Stimulated activated CD4-positive, alpha-beta T cell treated with anti-CD3 and anti-CD28 coated beads, TNF-alpha, amount 100 ng/mL, for 48 hours (primary cell): Measurements from ENCODE around the gene PRDM8.
"Not testable (repeated sequence)": the region's sequence is repeated elsewhere in the genome, so short reads cannot be mapped to it uniquely, and the experiment has no call there.

Experiments used
- DNase-seq, 3 donors: peaks; one replicate each; pipeline ENCODE4 v3.0.0-alpha.2; 2020; ENCODE audit warnings: low read depth in 3 of 3

PRDM8 gene

GRCh38 chr4:80196922-80197573 is at the start of gene PRDM8:
Gene PRDM8 (plus strand): TSS chr4:80197503. CDS start chr4:80200081, 2,578 bp downstream.
- DNase-seq = no peak

DNA sequence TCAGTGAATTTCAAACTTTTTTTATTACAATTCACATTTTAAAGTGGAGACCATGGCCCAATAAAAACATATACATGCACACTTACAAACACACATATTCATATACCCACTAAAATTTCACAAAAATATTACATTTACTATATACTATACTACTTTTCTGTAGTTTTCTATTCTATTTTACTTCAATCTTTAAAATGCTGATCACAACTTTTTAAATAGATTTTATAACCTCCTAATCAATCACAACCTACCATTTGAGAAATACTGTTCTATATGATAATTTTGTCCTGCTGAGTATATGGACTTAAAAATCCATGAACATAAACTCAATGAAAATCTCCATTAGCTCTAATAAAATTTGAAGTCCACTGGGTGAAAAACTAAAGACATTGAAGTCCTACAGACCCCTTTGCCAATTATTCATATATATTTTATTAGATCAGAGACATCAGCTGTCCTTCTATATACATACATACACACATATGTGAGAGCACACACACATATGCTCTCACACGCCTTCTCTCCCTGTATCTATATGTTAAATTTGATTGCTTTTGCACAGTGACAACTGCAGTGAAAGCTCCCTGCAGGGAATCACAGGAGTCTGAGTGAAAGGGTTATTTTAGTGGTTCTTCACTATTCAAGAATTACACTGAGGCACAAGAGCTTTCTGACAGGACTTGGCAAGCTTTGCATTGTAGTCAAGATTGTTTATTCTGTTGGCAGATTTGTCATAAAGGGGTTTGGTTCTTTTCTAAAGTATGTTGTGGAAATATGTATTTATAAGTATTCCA is 46.7 kb upstream of the PRDM8 start:
- no peak for DNase-seq

- DNase-seq = no peak
Observed at GRCh38 chr4:80151981-80152380, 45.3 kb upstream of the PRDM8 start.

DNA sequence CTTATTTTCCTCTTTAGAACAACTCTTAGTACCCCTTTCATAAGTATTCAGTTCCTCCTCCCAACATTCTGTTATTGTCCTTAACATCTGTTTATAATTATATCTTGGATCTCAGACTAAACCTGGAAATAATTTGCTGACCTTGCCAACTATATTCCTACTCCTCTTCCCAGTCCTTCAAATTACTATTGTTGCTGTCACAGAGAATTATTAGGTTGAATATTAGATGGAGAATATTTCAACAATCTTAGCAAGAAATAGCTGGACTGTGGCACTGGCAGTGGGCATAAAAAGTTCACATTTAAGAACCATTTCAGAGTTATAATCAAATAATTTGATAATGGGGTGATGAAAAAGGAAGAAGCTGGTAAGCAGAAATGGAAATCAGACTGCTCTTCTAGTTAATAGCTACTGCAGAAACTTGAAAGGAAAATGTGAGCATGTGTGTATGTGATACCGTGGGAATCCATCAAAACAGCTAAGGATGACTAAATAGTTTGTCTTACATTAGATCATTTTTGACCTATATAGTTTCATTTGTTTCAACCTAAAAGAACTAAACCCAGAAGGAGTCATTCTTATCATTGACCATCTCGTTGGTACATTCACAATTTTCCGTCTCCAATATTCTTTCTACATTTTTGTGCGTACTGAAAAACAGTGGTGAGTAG is 43.3 kb upstream of the PRDM8 start:
- DNase-seq = no peak

DNA sequence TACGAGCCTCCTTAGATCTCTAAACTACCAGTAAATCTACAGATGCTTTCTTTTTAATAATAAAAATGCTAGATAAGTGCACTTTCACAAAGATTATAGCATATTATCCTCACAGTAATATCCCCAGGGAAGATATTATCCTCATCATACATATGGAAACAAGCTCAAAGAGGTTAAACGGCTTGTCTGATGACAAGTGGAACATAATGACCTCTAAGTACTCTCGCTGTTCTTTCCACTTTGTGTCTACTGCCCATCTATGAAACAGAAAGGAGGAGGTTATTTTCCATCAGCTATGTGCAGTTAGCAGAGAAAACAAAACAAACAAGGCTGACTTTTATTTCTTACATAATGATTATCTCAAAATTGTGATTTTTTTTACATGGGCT is 42.8 kb upstream of the PRDM8 start:
- DNase-seq = no peak

DNA sequence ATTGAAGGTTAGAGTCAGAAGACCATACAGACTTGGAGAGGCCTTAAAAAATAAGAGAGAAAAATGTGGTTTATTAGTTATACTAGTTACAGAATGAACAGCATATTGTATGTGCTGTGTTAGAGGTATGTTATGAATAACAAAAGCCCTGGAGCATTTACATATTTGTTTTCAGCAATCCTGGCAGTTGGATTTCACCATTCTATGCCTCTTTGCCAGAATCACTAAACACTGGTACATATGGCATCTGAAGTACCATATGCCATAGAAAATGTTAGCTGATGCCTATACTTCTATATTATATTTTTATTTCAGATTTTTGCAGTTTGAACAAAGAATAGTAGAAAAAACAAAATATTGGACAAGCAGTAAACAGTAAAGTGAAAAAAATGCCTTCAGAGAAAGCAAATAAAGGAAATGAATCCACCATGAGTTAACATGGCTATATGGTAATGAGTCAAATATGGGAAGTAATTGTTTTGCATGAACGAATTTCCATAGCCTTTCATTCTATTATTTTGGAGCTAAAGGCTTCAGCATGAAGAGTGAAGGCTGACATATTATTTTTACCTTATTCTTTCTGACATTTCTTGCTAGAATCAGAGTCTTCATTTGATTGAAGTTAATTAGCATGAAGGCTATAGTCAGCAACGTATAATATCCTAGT is 41.9 kb upstream of the PRDM8 start:
- no peak for DNase-seq

DNA sequence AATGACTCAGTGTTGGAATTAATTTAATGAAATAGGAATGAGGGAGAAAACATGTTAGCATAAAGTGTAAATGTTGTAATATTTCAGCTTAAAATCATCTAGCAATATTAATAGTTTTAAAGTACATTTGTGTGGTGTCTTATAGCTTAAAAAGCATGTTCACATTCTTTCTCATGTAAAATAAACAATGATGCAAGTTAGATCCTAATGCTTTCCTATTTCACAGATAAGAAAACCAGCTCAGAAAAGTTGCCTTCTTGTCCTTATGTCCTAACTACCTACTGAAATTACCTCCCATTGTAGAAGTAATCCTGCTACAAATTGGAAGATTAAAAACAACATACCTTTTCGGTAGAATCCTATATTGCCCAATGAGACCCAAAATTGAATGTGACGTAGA is 40.9 kb upstream of the PRDM8 start:
- DNase-seq = no peak

GRCh38 chr4:80161413-80162058 is 35.8 kb upstream of the PRDM8 start:
- DNase-seq = no peak

DNA sequence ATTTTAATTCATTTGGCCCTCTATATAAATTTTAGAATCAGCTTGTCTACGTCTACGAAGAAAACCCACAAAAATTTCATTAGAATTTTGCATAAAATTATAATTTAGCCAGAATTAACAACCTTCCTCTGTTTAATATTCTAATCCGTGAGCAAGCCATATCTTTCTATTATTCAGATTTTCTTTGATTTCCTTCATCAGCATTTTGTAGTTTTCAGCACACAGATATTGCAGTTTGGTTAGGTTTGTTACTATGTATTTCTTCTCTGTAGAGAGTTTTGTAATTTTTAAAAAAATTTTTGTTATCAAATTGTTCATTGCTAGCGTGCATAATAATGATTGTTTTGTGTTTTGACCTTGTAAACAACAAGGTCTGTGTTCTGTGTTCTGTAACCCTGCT is 34.9 kb upstream of the PRDM8 start:
- DNase-seq = no peak

DNA sequence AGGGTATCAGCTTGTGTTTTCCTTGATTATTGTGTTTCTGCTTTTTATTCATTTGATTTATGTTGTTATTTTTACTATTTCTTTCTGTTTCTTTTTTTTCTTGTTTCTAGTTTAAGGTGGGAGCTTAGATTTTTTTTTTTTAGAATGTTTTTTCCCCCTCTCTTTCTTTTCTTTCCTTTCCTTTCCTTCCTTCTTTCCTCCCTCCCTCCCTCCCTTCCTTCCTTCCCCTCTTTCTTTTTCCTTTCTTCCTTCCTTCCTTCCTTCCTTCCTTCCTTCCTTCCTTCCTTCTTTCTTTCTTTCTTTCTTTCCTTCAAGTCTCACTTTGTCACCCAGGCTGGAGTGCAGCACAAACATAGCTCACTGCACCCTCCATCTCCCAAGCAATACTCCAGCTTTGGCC is 31.4 kb upstream of the PRDM8 start:
- no peak for DNase-seq

- no peak for DNase-seq
Observed at GRCh38 chr4:80171251-80171650, 26.1 kb upstream of the PRDM8 start.

GRCh38 chr4:80171656-80172055 is 25.6 kb upstream of the PRDM8 start:
- DNase-seq = no peak

- no peak for DNase-seq
Observed at GRCh38 chr4:80172203-80172602, 25.1 kb upstream of the PRDM8 start.

GRCh38 chr4:80173401-80173800 is 23.9 kb upstream of the PRDM8 start:
- DNase-seq = no peak

- DNase-seq = no peak
Observed at GRCh38 chr4:80173841-80174240, 23.5 kb upstream of the PRDM8 start.

DNA sequence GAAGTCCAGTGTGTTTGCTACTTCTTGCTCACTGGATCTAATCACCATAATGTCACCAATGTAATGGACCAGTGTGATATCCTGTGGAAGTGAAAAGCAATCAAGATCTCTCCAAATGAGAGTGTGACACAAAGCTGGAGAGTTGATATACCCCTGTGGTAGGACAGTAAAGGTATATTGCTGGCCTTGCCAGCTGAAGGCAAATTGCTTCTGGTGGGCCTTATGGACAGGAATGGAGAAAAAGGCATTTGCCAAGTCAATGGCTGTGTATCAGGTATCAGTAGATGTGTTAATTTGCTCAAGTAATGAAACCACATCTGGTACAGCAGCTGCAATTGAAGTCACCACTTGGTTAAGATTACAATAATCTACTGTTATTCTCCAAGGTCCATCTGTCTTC is 19.5 kb upstream of the PRDM8 start:
- DNase-seq = not testable (repeated sequence)

GRCh38 chr4:80178964-80179363 is 18.3 kb upstream of the PRDM8 start:
- no peak for DNase-seq

GRCh38 chr4:80179637-80180161 is 17.6 kb upstream of the PRDM8 start:
- no peak for DNase-seq

DNA sequence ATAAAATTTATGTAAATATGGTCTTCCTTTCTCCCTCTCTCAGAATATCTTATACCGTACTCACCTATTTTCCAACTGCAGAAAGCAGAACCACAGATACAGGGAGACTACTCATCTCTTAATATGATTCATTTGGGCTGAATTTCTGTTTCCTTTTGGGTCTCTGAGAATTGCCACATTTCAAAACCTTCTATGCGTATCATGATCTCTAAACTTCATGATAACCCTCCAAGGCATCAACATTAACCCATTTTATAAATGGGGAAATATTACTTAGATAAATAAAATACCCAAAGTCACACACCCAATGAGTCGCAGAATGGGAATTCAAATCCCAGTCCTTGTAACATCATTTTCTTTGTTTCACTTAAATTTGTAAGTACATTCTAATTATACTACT is 16.6 kb upstream of the PRDM8 start:
- DNase-seq = no peak

DNA sequence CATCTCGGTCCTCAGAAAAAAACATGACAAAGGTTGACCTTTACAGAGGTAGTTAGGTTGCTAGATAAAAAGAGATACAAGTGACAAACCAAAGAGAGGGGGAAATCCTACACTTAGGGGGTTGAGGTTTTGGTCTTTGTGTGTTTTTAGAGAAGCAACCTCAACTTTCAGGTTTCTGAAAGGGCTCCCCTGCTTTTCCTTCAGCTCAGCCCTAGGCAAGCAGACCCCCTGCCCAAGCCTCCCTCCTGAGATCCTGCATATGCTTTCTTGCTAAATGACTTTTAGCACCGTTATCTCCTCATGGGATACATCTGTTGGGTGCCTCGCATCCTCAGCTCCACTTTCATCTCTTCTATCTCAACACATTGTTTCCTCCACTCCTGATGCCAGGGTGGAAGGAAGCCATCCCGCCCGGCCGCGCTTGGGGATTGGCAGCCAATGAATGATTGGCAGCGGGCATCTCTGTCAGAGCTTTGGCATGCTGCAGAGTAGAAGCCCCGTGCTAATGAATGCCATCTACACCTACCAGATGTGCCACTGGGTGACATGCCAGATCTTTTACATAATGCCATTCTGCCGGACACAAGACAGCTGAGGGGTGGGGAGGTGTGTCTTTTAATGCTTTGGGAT is 15.0 kb upstream of the PRDM8 start:
- no peak for DNase-seq
